SK-N-SH (cell line): ENCODE data around the gene NUFIP2. TPM values are rescaled to one million over a fixed set of nuclear protein-coding genes. Genes with fewer than 3 reads are reported as not detected.
A peak's percentile ranks its signal among the peaks of the same experiment; 100 is the strongest.

ENCODE experiments used
- CTCF ChIA-PET: fragments of 300-600, 350-600 bp; formaldehyde crosslinking; extraction: SDS; loops from one replicate; lab custom pipeline; 2021; lab: Yijun Ruan, JAX
- POLR2A ChIA-PET: fragments of 350-600 bp; sonication (Branson Sonifier 250); formaldehyde crosslinking; extraction: SDS; loops from one replicate; lab custom pipeline; 2020; ENCODE audit warnings: antibody characterized with exemption, inconsistent platforms; lab: Yijun Ruan, JAX
- DNase-seq: peaks from one replicate; pipeline ENCODE4 v3.0.0; 2012
- H2AFZ ChIP-seq: fragments of 200-600 bp; sonication (generic); 2 replicates; pipeline ENCODE4 v1.8.1; 2016; ENCODE audit warnings: antibody characterized with exemption, mild to moderate bottlenecking, low read depth
- H3F3A ChIP-seq: fragments of 200-600 bp; sonication (generic); replicated peaks from 2 replicates; pipeline ENCODE3; 2016; ENCODE audit warnings: antibody characterized with exemption, mild to moderate bottlenecking; ENCODE audit not compliant: insufficient read depth
- H3K27ac ChIP-seq, 2 experiments: fragments of 200-500 bp in 1 of 2; fragments of 200-600 bp in 1 of 2; sonication (Bioruptor generic) in 1 of 2; sonication (generic), shearing (Covaris generic) in 1 of 2; 2 replicates each; pipeline versions ENCODE4 v1.5.1 to v1.6.1; 2014 to 2016; ENCODE audit warnings: low read depth in 2 of 2, inconsistent platforms in 1 of 2, low read length in 1 of 2, mild to moderate bottlenecking in 1 of 2, mixed read lengths in 1 of 2
- H3K27me3 ChIP-seq: fragments of 200-600 bp; sonication (generic), shearing (Covaris generic); 2 replicates; pipeline ENCODE4 v1.6.1; 2016; ENCODE audit warnings: mixed run types; ENCODE audit not compliant: insufficient read depth
- H3K36me3 ChIP-seq, 2 experiments: fragments of 200-500 bp in 1 of 2; fragments of 200-600 bp in 1 of 2; sonication (Bioruptor generic) in 1 of 2; sonication (generic) in 1 of 2; replicated peaks in 1 of 2; 2 replicates each; pipeline versions ENCODE3 to v1.5.1; 2014 to 2016; ENCODE audit warnings: low read length in 1 of 2, mild to moderate bottlenecking in 1 of 2; ENCODE audit not compliant: insufficient read depth in 2 of 2, control insufficient read depth in 1 of 2
- H3K4me1 ChIP-seq, 2 experiments: fragments of 200-500 bp in 1 of 2; fragments of 200-600 bp in 1 of 2; sonication (Bioruptor generic) in 1 of 2; sonication (generic), shearing (Covaris generic) in 1 of 2; 2 replicates each; pipeline versions ENCODE4 v1.5.1 to v1.6.1; 2014 to 2016; ENCODE audit warnings: low read depth in 1 of 2, low read length in 1 of 2, mixed run types in 1 of 2; ENCODE audit not compliant: insufficient read depth in 2 of 2, control insufficient read depth in 1 of 2
- H3K4me2 ChIP-seq: fragments of 200-600 bp; sonication (generic), shearing (Covaris generic); 2 replicates; pipeline ENCODE4 v1.6.1; 2017; ENCODE audit warnings: mixed run types
- H3K4me3 ChIP-seq, 2 experiments: fragments of 200-500 bp in 1 of 2; fragments of 200-600 bp in 1 of 2; sonication (Bioruptor generic) in 1 of 2; sonication (generic), shearing (Covaris generic) in 1 of 2; 2 replicates each; pipeline versions ENCODE4 v1.5.1 to v1.8.1; 2014 to 2016; ENCODE audit warnings: low read depth in 2 of 2, inconsistent platforms in 1 of 2, low read length in 1 of 2, mild to moderate bottlenecking in 1 of 2, mixed read lengths in 1 of 2, moderate library complexity in 1 of 2
- H3K79me2 ChIP-seq: fragments of 200-600 bp; sonication (generic); 2 replicates; pipeline ENCODE4 v1.8.1; 2017; ENCODE audit warnings: mild to moderate bottlenecking; ENCODE audit not compliant: insufficient read depth
- H3K9ac ChIP-seq: fragments of 200-600 bp; sonication (generic); 2 replicates; pipeline ENCODE4 v1.6.1; 2017; ENCODE audit warnings: mixed run types
- H3K9me2 ChIP-seq: fragments of 200-600 bp; sonication (generic); 2 replicates; pipeline ENCODE4 v1.6.1; 2017; ENCODE audit warnings: mixed run types
- H3K9me3 ChIP-seq: fragments of 200-600 bp; sonication (generic); 2 replicates; pipeline ENCODE4 v1.6.1; 2017; ENCODE audit warnings: mixed run types, mild to moderate bottlenecking, moderate library complexity
- H4K20me1 ChIP-seq: fragments of 200-600 bp; sonication (generic); 2 replicates; pipeline ENCODE4 v1.6.1; 2017; ENCODE audit warnings: mild to moderate bottlenecking, mixed run types; ENCODE audit not compliant: insufficient read depth
- CHD2 ChIP-seq: fragments of 150-350 bp; IDR thresholded peaks from 2 replicates; pipeline ENCODE4 v1.6.1; 2018; ENCODE audit warnings: low read length; ENCODE audit not compliant: partially characterized antibody
- ELF1 ChIP-seq: IDR thresholded peaks from 2 replicates; pipeline ENCODE4 v1.4.0; 2012
- EP300 ChIP-seq, 2 experiments: IDR thresholded peaks; 2 replicates each; pipeline versions ENCODE4 v1.4.0 to v1.6.1; 2012; ENCODE audit warnings: borderline replicate concordance in 1 of 2, low read depth in 1 of 2, low read length in 1 of 2
- EZH2phosphoT487 ChIP-seq: fragments of 200-600 bp; sonication (generic); IDR thresholded peaks from 2 replicates; pipeline ENCODE4 v1.6.1; 2017; ENCODE audit warnings: low read depth, mixed run types, mild to moderate bottlenecking, antibody characterized with exemption, moderate library complexity, borderline replicate concordance
- FOSL2 ChIP-seq: IDR thresholded peaks from 2 replicates; pipeline ENCODE4 v1.4.0; 2012; ENCODE audit warnings: low read depth, mild to moderate bottlenecking, moderate library complexity, borderline replicate concordance
- FOXJ3 ChIP-seq: sonication (generic); formaldehyde crosslinking; IDR thresholded peaks from 2 replicates; pipeline ENCODE4 v1.5.1; 2020; ENCODE audit warnings: mild to moderate bottlenecking, missing genetic modification reagents
- FOXM1 ChIP-seq: IDR thresholded peaks from 2 replicates; pipeline ENCODE4 v1.4.0; 2012; ENCODE audit warnings: low read depth, mild to moderate bottlenecking
- GABPA ChIP-seq: IDR thresholded peaks from 2 replicates; pipeline ENCODE4 v1.4.0; 2012; ENCODE audit warnings: low read depth, mild to moderate bottlenecking
- IRF3 ChIP-seq: fragments of 150-350 bp; IDR thresholded peaks from 2 replicates; pipeline ENCODE4 v1.6.1; 2016; ENCODE audit warnings: mild to moderate bottlenecking, low read depth, low read length
- JUND ChIP-seq: IDR thresholded peaks from 2 replicates; pipeline ENCODE4 v1.4.0; 2012
- MAX ChIP-seq: IDR thresholded peaks from 2 replicates; pipeline ENCODE4 v1.4.0; 2012; ENCODE audit warnings: low read depth
- MXI1 ChIP-seq: IDR thresholded peaks from 2 replicates; pipeline ENCODE4 v1.6.1; 2012; ENCODE audit warnings: mild to moderate bottlenecking, low read depth, low read length, improper control_type of control experiment
- NFIC ChIP-seq: IDR thresholded peaks from 2 replicates; pipeline ENCODE4 v1.4.0; 2012; ENCODE audit warnings: borderline replicate concordance
- NRF1 ChIP-seq: IDR thresholded peaks from 2 replicates; pipeline ENCODE4 v1.6.1; 2012; ENCODE audit warnings: low read depth, mild to moderate bottlenecking, low read length
- PBX3 ChIP-seq: IDR thresholded peaks from 2 replicates; pipeline ENCODE4; 2012
- POLR2AphosphoS5 ChIP-seq: IDR thresholded peaks from 2 replicates; pipeline ENCODE4 v1.6.1; 2012; ENCODE audit warnings: low read depth, low read length
- RAD21 ChIP-seq: IDR thresholded peaks from 2 replicates; pipeline ENCODE4 v1.6.1; 2012; ENCODE audit warnings: mild to moderate bottlenecking, low read length
- RCOR1 ChIP-seq: fragments of 150-350 bp; IDR thresholded peaks from 2 replicates; pipeline ENCODE4 v1.6.1; 2017; ENCODE audit warnings: antibody characterized with exemption, low read length
- REST ChIP-seq: IDR thresholded peaks from 2 replicates; pipeline ENCODE4 v1.6.1; 2012; ENCODE audit warnings: mild to moderate bottlenecking, low read depth, low read length, moderate library complexity
- RFX5 ChIP-seq: IDR thresholded peaks from 2 replicates; pipeline ENCODE4 v1.6.1; 2012; ENCODE audit warnings: mild to moderate bottlenecking, improper control_type of control experiment, low read length
- SIN3A ChIP-seq: IDR thresholded peaks from 2 replicates; pipeline ENCODE4 v1.6.1; 2012; ENCODE audit warnings: low read depth, mild to moderate bottlenecking, low read length, moderate library complexity, borderline replicate concordance
- TAF1 ChIP-seq: IDR thresholded peaks from 2 replicates; pipeline ENCODE4 v1.6.1; 2012; ENCODE audit warnings: low read depth, mild to moderate bottlenecking, low read length, moderate library complexity, borderline replicate concordance
- TCF12 ChIP-seq: IDR thresholded peaks from 2 replicates; pipeline ENCODE4 v1.4.0; 2012
- TEAD4 ChIP-seq: IDR thresholded peaks from 2 replicates; pipeline ENCODE4 v1.4.0; 2012; ENCODE audit warnings: mild to moderate bottlenecking, borderline replicate concordance; ENCODE audit not compliant: insufficient read depth
- USF1 ChIP-seq: IDR thresholded peaks from 2 replicates; pipeline ENCODE4 v1.4.0; 2012; ENCODE audit warnings: low read depth, borderline replicate concordance
- YY1 ChIP-seq: IDR thresholded peaks from 2 replicates; pipeline ENCODE4 v1.4.0; 2012; ENCODE audit warnings: low read depth, mild to moderate bottlenecking
- ZBTB33 ChIP-seq: IDR thresholded peaks from 2 replicates; pipeline ENCODE4 v1.4.0; 2012; ENCODE audit warnings: low read depth, borderline replicate concordance
- WGBS: methylation state at CpG from one replicate; pipeline ENCODE4 v1.1.6; 2017; ENCODE audit warnings: low lambda C conversion rate; 5-methylcytosine and 5-hydroxymethylcytosine counted together
- polyA plus RNA-seq, 3 experiments: library from polyadenylated mRNA; depleted of rRNA; stranded (reverse); fragments of >200 nt; gene quantifications; 2 replicates each; pipeline ENCODE4 v1.2.3, GENCODE V29; 2012

Gene NUFIP2
- polyA plus RNA-seq, 1 of the 3 experiments (the other 2 are of a cell fraction), result 9.0 TPM

- Histone ChIP-seq H3K4me1 (peaks cover 19 to 27% of the 10 kb centered on the region in 2 experiments), H4K20me1 (no peaks in the 10 kb centered on the region), H3K27me3 (no peaks in the 10 kb centered on the region), H3K9me2 (no peaks in the 10 kb centered on the region), H3F3A (peaks cover 29% of the 10 kb centered on the region), H2AFZ (peak overlapping the region; percentile 47; the same call in 1 of the 2 replicates), H3K4me3 (no peak overlapping the region), H3K27ac (peak overlapping the region in 1 of 2 experiments; percentile 66; a peak in 1 of 4 replicates), H3K36me3 (no peaks in the 10 kb centered on the region), H3K9me3 (no peaks in the 10 kb centered on the region), H3K4me2 (peak overlapping the region; percentile 0; the same call in 1 of the 2 replicates), H3K79me2 (no peaks in the 10 kb centered on the region), H3K9ac (no peak overlapping the region)
- ChIA-PET POLR2A (interaction anchor here (0.9 kb wide), 1 partner anchor 95 kb away, joined by 3 read pairs; no protein-coding TSS in a partner anchor), CTCF (interaction anchor here (0.6 to 4.7 kb wide), 19 partner anchors 8 to 120 kb away, joined by 3 to 34 read pairs (median 5); no protein-coding TSS in a partner anchor)
- DNase-seq, result peak; percentile 80
- 12% methylated on average over 4 of the region's 4 CpGs for WGBS
- TF ChIP-seq MXI1 (peak; percentile 92), FOXJ3 (CRISPR knock-in tag) (peak; percentile 50; the same call in 1 of the 2 replicates), RCOR1 (peak; percentile 78; the same call in 1 of the 2 replicates), CHD2 (peak; percentile 72), FOSL2 (no peak), IRF3 (no peak), PBX3 (no peak), EZH2phosphoT487 (no peak), MAX (0 out of 2 replicates have a peak, but pooled peaks have one; percentile 42), RFX5 (no peak), ZBTB33 (no peak), REST (no peak), TAF1 (no peak), NRF1 (no peak), EP300 (IDR thresholded peaks at IDR 0.05; ENCODE audit: borderline replicate concordance in 1 of 2, low read depth in 1 of 2, low read length in 1 of 2) (peak in 1 of 2 experiments; percentile 84; a peak in 2 of 4 replicates), TCF12 (no peak; the same call in 1 of the 2 replicates), YY1 (no peak), POLR2AphosphoS5 (no peak), USF1 (no peak), FOXM1 (no peak), SIN3A (no peak), JUND (no peak), TEAD4 (no peak), RAD21 (peak; percentile 66), GABPA (no peak), NFIC (no peak), ELF1 (no peak)
Observed at GRCh38 chr17:29243792-29244191, 50.2 kb downstream of the NUFIP2 start.
